ENCODE measurements around the gene CTAGE4.
"Not testable (repeated sequence)": the region's sequence is repeated elsewhere in the genome, so short reads cannot be mapped to it uniquely, and the experiment has no call there.

- TF ChIP-seq MTA3 (CRISPR knock-in tag; IDR thresholded peaks at IDR 0.05); MEIS2 (CRISPR knock-in tag; IDR thresholded peaks at IDR 0.05); PHF21A (CRISPR knock-in tag; IDR thresholded peaks at IDR 0.05); CHD4 (IDR thresholded peaks at IDR 0.05; ENCODE audit: borderline replicate concordance, low read length); ZNF660 (CRISPR knock-in tag; IDR thresholded peaks at IDR 0.05; ENCODE audit: borderline replicate concordance, low read depth); ZFP1 (CRISPR knock-in tag; IDR thresholded peaks at IDR 0.05); MXD4 (CRISPR knock-in tag; IDR thresholded peaks at IDR 0.05); POLR2A (IDR thresholded peaks at IDR 0.05; ENCODE audit: insufficient read depth in 1 of 2, low read depth in 2 of 2, low read length in 2 of 2); E2F1 (CRISPR knock-in tag; IDR thresholded peaks at IDR 0.05); ZNF44 (CRISPR knock-in tag; IDR thresholded peaks at IDR 0.05): not testable (repeated sequence)
Measured at GRCh38 chr7:144233039-144233438, 49.8 kb downstream of the CTAGE4 start.

Data from HepG2 (cell line).